HG02885 (cell line): ENCODE data around the gene FNDC1.
"Not testable (repeated sequence)": the region's sequence is repeated elsewhere in the genome, so short reads cannot be mapped to it uniquely, and the experiment has no call there.

ENCODE experiments used
- ATAC-seq: cut with Tn5 transposase; IDR thresholded peaks from one replicate; pipeline ENCODE4 v1.9.1; 2021; ENCODE audit warnings: mild to moderate bottlenecking; ENCODE audit not compliant: unreplicated experiment, poor library complexity

FNDC1 gene

DNA sequence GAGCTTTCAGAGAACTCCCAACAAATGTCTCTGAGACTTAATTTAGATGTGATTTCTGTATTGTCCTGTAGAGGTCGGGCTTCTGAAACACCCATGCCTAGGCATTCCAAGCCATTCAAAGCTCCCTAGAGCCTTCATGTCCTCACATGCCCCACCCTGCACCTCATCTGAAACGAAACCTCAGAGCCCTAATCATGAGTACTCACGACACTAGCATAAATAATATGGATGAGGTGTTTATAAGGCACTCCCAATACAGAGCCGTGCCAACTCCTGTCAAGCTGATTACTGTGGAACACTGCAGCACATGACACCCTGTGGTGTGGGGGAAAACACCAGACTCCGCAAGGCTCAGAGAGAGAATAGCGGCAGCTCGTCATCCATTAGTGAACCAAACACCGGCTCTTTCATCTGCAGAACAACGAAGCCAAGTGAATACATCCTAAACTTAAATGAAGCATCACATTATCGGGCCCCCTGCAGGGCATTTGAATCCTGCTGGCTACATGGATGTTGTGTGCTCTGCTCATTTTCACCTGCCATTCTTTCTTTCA is 83.8 kb downstream of the FNDC1 start:
- peak; percentile 78 for ATAC-seq

GRCh38 chr6:159254186-159254585 is 85.0 kb downstream of the FNDC1 start:
- ATAC-seq = no peak

DNA sequence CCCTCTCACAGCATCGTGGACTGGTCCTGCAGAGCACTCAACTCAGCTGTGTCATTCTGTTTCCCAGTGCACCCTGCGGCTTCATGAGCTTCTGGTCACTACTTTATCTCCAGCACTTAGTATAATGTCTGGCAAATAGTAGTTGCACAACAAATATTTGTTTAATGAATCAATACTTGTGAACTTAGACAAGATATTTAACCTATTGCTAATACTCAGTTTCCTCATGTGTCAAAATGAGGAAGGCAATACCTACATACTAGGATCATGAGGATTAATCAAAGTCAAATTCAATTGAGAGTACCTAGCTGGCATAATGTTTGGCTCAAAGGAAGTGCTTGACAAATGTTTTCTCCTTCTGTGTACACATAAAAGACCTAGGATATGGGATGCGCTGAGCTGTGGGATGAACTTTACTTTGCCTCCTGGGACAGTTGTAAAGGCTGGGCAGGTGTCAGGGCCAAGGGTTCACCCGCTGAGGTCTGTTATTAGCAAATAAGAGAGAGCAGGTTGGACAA is 86.3 kb downstream of the FNDC1 start:
- ATAC-seq = no peak

DNA sequence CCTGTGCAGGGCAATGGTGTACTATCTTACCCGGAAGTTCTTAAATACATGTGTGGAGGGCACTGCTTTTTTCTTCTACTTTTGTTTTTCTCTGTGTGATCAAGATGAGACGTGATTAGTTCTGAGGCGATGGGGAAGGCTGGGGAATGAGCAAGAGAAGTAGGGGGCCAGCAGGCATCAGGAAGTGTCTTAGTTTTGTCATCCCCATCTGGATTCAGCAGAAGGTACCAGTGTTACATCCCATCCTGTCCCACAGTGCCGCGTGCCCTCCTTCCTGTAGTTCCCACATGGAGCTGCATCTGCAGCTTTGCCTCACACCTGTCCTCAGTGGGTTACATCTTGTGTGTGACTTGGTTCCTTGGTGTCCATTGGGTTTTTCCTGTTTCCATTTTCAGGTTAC is 86.9 kb downstream of the FNDC1 start:
- ATAC-seq = no peak

DNA sequence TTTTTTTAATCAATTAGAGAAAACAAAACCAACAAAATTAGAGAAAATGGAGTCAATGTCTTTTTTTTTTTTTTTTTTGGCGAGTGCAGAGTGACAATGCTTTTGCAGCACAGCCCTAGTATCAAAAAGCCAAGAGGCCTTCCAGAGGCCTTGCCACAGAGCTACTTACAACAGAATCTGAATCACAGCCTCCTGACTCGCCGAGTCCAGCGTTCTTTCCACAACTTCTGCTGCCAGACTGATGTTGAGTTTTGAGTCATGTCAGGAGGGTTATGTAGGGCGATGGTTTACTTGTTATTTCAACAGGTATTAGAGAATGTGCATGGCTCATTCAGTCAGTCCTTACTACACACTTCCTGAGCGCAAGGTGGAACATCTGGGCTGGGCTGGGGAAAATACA is 88.6 kb downstream of the FNDC1 start:
- no peak for ATAC-seq

- no peak for ATAC-seq
Observed at GRCh38 chr6:159259441-159260125, 90.4 kb downstream of the FNDC1 start.

DNA sequence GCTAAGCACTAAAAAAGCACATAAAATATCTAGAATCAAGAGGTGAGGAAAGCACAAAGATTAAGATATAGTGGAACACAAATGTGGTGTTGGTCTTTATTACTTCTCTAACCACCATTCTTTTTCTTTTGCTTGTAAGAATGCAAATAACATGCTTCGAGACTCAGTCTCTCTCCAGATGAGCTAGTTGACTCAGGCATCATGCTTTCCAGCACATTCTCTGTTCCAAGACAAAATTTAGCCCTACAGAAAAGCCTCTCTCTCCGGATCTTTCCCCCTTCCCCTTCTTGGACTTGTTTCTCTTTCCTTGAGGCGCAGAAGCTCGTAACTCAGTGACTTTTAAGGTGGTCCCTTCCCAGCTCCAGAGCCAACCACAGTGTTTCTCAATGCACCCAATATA is 91.0 kb downstream of the FNDC1 start:
- ATAC-seq = no peak

DNA sequence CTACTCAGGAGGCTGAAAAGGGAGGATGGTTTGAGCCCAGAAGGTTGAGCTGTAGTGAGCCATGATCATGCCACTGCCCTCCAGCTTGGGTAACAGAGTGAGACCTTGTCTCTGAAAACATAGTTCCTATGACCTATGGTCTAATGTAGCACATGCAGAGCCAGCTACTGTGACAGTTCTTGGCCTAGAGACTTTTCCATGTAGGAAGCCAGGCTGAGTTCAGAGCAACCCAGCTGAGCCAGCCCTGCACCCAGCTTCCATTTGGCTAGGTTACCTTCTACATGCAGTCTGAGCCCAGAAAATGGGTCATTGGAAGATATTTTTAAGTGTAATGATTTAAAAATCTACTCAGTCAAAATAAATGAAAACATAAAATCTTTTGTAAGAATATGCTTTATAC is 92.8 kb downstream of the FNDC1 start:
- no peak for ATAC-seq

DNA sequence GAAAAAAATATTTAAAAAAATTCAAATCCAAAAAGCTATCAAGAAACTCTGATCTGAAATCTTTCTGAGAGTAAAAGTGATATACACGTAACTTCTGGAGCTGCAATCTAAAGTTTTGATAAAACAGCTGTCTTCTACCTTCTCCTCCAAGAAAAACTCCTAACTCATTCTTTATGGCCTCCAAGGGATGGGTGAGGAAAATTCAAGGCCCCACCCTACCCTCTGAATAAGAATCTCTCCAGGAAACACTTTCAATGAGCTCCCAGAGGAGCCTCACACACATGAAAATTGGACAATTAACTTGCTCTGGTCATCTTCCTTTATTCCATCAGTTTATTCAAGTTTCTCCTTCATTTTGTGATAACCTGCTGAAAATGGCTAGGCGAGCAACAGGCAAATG is 93.4 kb downstream of the FNDC1 start:
- ATAC-seq = no peak

- ATAC-seq = no peak
Observed at GRCh38 chr6:159267165-159267564, 98.0 kb downstream of the FNDC1 start.

DNA sequence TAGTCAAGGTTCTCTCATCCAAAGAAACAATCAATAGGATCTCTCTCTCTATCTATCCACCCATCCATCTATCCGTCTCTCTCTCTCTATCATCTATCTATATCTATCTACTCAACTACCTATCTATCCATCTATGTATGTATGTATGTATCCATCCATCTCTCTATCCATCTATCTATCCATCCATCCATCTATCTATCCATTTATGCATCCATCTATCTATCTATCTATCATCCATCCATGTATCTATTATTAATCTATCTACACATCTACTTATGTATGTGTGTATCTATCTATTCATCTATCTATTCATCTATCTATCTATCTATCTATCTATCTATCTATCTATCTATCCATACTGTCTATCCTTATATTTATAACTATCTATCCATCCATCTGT is 99.3 kb downstream of the FNDC1 start:
- no peak for ATAC-seq

DNA sequence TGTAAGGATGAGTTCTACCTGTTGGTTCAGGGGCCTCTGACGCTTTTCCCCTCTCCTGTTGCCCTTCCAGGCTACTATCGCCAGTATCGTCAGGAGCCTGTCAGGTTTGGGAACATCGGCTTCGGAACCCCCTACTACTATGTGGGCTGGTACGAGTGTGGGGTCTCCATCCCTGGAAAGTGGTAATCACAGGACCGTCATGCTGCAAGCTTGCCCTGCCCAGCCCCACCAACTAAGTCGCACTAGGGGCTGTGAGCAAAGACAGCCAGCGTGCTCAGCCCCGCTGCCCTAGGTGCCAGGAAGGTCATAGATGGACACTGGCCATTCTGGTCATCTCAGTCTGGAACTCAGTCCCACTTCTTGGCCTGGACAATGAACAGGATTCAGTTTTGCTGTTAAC is 102.1 kb downstream of the FNDC1 start:
- no peak for ATAC-seq

- no peak for ATAC-seq
Observed at GRCh38 chr6:159278626-159279025, 109.4 kb downstream of the FNDC1 start.

- no peak for ATAC-seq
Observed at GRCh38 chr6:159279790-159280277, 110.6 kb downstream of the FNDC1 start.

DNA sequence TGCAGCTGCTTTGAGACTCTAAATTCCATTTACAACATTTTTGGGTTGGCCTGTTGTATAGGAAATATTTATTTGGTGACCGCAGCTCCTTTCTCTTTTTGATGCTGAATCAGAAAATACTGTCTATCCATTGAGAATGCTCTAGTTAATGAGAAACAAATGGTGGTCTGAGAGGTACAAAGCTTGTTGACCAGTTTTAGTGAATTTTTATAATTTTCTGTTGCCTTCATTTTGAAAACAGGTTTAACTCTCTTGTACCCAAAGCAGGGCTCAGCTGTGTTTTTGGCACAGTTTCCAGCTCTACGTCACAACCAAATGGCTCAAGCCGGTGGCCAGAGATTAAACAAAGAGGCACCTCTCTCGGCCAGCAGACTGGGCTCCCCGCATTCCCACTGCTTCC is 113.2 kb downstream of the FNDC1 start:
- no peak for ATAC-seq

- not testable (repeated sequence) for ATAC-seq
Observed at GRCh38 chr6:159284661-159285060, 115.5 kb downstream of the FNDC1 start.

GRCh38 chr6:159298840-159299239 is 129.6 kb downstream of the FNDC1 start:
- ATAC-seq = no peak

DNA sequence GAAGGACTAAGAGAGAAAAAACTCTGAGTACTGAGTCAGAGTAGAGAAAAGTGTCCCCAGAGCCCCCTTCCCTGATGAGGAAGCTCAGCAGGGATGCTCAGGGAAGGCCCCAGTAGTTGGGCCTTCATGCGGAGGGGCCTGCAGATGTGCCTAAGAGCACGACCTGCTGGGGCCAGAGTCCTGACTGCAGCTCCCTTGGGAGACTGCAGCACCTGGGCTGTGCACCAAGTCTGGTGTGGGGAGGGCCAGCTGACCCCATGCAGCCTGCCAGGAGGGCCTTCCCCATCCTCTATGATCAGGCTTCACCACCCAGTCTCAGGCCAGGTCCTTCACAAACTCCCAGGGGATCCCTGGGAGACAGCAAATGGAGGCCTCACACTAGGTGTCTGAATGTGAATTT is 130.4 kb downstream of the FNDC1 start:
- ATAC-seq = no peak

DNA sequence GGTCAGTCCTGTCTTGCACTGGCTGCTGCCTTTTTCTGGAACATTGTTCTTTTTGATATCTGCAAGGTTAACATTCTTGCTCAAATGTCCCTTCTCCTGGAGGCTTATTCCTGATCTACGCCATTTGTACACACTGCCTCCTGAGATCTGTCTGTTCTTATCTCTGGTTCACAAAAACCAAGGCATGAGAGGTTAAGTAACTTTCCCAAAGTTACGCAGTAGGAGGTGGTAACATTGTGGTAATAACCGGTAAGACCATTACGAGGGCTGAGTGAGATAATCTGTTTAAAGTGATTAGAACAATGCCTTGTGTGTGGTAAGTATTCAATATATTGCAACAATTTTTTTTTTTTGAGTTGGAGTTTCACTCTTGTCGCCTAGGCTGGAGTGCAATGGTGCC is 132.1 kb downstream of the FNDC1 start:
- no peak for ATAC-seq

- ATAC-seq = no peak
Observed at GRCh38 chr6:159301810-159302593, 132.8 kb downstream of the FNDC1 start.

DNA sequence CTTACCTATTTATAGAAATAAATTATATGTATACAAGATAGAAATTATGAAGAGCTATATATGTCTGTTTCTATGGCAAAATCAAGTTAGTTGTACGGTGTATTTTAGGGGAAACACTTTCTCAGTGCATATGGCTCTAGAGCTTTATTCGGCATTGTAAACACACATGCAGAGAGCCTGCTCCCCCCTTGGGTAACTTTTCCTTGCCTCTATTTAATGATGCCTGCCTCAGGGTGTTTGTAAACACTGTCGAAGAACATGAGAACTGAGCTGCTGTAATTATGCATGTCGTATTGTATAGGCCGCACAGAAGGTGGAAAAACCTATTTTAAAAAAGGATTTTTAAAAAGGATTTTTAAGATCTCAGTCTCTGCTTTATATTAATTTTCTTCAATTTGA is 133.4 kb downstream of the FNDC1 start:
- ATAC-seq = no peak
